Upper lobe of left lung (tissue), 6 donors: ENCODE data around the gene SMAD2. TPM values are rescaled to one million over a fixed set of nuclear protein-coding genes. Genes with fewer than 3 reads are reported as not detected.

Experiments
- ATAC-seq, 2 donors: fragments of 200-7000 bp; cut with Tn5 transposase; one replicate each; pipeline ENCODE4 v1.9.1; 2022; ENCODE audit warnings: mild to moderate bottlenecking in 2 of 2, moderate library complexity in 2 of 2; ENCODE audit not compliant: low FRiP score in 2 of 2
- DNase-seq, 2 donors: peaks; one replicate each; pipeline ENCODE4 v3.0.0-alpha.2; 2019 to 2020
- H3K27ac ChIP-seq, 4 donors: fragments of 200-600 bp; sonication (generic); one replicate each; pipeline ENCODE4 v1.5.1; 2016 to 2019
- H3K27me3 ChIP-seq, 4 donors: fragments of 200-600 bp; sonication (generic); one replicate each; pipeline ENCODE4 v1.5.1; 2017 to 2019
- H3K36me3 ChIP-seq, 4 donors: fragments of 200-600 bp; sonication (generic); one replicate each; pipeline ENCODE4 v1.5.1; 2016 to 2019
- H3K4me1 ChIP-seq, 4 donors: fragments of 200-600 bp; sonication (generic); one replicate each; pipeline ENCODE4 v1.5.1; 2018 to 2019
- H3K4me3 ChIP-seq, 4 donors: fragments of 200-600 bp; sonication (generic); one replicate each; pipeline ENCODE4 v1.5.1; 2017 to 2019; ENCODE audit warnings: mild to moderate bottlenecking in 2 of 4, moderate library complexity in 1 of 4
- H3K9me3 ChIP-seq, 4 donors: fragments of 200-600 bp; sonication (generic); one replicate each; pipeline ENCODE4 v1.5.1; 2018 to 2019
- CTCF ChIP-seq, 6 experiments: fragments of 450-650 bp in 4 of 6; fragments of 200-600 bp in 2 of 6; sonication (generic) in 2 of 6; IDR thresholded peaks; one replicate each; pipeline ENCODE4 v1.5.1; 2016 to 2019; ENCODE audit warnings: antibody characterized with exemption in 6 of 6
- EP300 ChIP-seq, 4 donors: sonication (generic); formaldehyde crosslinking; IDR thresholded peaks; one replicate each; pipeline ENCODE4 v1.5.1; 2017; ENCODE audit warnings: antibody characterized with exemption in 4 of 4, control low read depth in 2 of 4
- POLR2A ChIP-seq, 4 donors: fragments of 450-650 bp; IDR thresholded peaks; one replicate each; pipeline ENCODE4 v1.5.1; 2016 to 2017; ENCODE audit warnings: antibody characterized with exemption in 4 of 4, mild to moderate bottlenecking in 2 of 4
- POLR2AphosphoS5 ChIP-seq, 2 donors: sonication (generic); formaldehyde crosslinking; IDR thresholded peaks; one replicate each; pipeline ENCODE4 v1.5.1; 2017; ENCODE audit warnings: antibody characterized with exemption in 2 of 2
- WGBS, 2 donors: methylation state at CpG; one replicate each; pipeline ENCODE4 v1.1.5; 2017 to 2018; 5-methylcytosine and 5-hydroxymethylcytosine counted together
- total RNA-seq, 6 donors: library from RNA; depleted of rRNA in 4 of 6; stranded (reverse); fragments of >200 nt in 4 of 6; gene quantifications; one replicate each; pipeline versions ENCODE4 v1.1.0 to v1.2.1, GENCODE V29; 2016 to 2021
- donor health status: DM: no; HTN: no; CAD: no; lungs with moderate emphysema.
- donor health status: DM: no; HTN: yes; CAD: no; lungs with severe emphysema.

The SMAD2 gene
- total RNA-seq, 6 donors from 2014 or later: 52.1 to 151 (median 97.8) TPM

GRCh38 chr18:47949202-47949601 is 18.7 kb upstream of the SMAD2 start:
- WGBS, 2 donors: 53 to 76% methylated on average over 2 of the region's 2 CpGs

GRCh38 chr18:47946889-47947288 is 16.4 kb upstream of the SMAD2 start:
- TF ChIP-seq POLR2A (IDR thresholded peaks at IDR 0.05) (no peak), POLR2AphosphoS5 (IDR thresholded peaks at IDR 0.05) (no peak), EP300 (IDR thresholded peaks at IDR 0.05) (no peak), CTCF (IDR thresholded peaks at IDR 0.05) (no peak)
- H3K4me1 ChIP-seq: no peaks in the 10 kb centered on the region
- H3K9me3 ChIP-seq: no peaks in the 10 kb centered on the region
- H3K36me3 ChIP-seq: no peaks in the 10 kb centered on the region
- H3K27me3 ChIP-seq: no peaks in the 10 kb centered on the region
- WGBS, 2 donors: 85 to 92% methylated on average over 4 of the region's 4 CpGs
- ATAC-seq: no peak
- H3K27ac ChIP-seq: no peak overlapping the region
- no peak overlapping the region for H3K4me3 ChIP-seq
- DNase-seq: no peak

More at GRCh38 chr18:47949202-47949601, 18.7 kb upstream of the SMAD2 start:
- H3K4me3 ChIP-seq: no peak overlapping the region
- DNase-seq (no peak), ATAC-seq (no peak)
- H3K4me1 ChIP-seq: no peaks in the 10 kb centered on the region
- H3K27ac ChIP-seq: no peak overlapping the region
- H3K9me3 ChIP-seq: no peaks in the 10 kb centered on the region
- no peaks in the 10 kb centered on the region for H3K36me3 ChIP-seq
- TF ChIP-seq POLR2A (IDR thresholded peaks at IDR 0.05) (no peak), EP300 (IDR thresholded peaks at IDR 0.05) (no peak), CTCF (IDR thresholded peaks at IDR 0.05) (no peak)
- H3K27me3 ChIP-seq: no peaks in the 10 kb centered on the region

- no peaks in the 10 kb centered on the region for H3K9me3 ChIP-seq
- no peak overlapping the region for H3K4me3 ChIP-seq
- H3K27ac ChIP-seq: no peak overlapping the region
- no peaks in the 10 kb centered on the region for H3K36me3 ChIP-seq
- no peaks in the 10 kb centered on the region for H3K27me3 ChIP-seq
- TF ChIP-seq EP300 (IDR thresholded peaks at IDR 0.05): no peak
- no peak for TF ChIP-seq POLR2AphosphoS5 (IDR thresholded peaks at IDR 0.05)
- TF ChIP-seq POLR2A (IDR thresholded peaks at IDR 0.05): no peak
- TF ChIP-seq CTCF (IDR thresholded peaks at IDR 0.05): no peak
- ATAC-seq (no peak), DNase-seq (no peak)
- WGBS, 2 donors: 86% methylated on average over 6 of the region's 6 CpGs
- no peaks in the 10 kb centered on the region for H3K4me1 ChIP-seq
These were observed 14.8 kb upstream of the SMAD2 start for GRCh38 chr18:47944972-47945852.

GRCh38 chr18:47936952-47937351 is 6.5 kb upstream of the SMAD2 start:
- WGBS, 2 donors: 67 to 70% methylated on average over 1 of the region's 1 CpG
- no peaks in the 10 kb centered on the region for H3K36me3 ChIP-seq
- DNase-seq: no peak
- H3K27me3 ChIP-seq: no peaks in the 10 kb centered on the region
- H3K4me1 ChIP-seq: peaks cover 0 to 10% (median 3%) of the 10 kb centered on the region in 4 donors
- ATAC-seq: no peak
- no peak overlapping the region for H3K4me3 ChIP-seq
- no peak for TF ChIP-seq POLR2AphosphoS5 (IDR thresholded peaks at IDR 0.05)
- no peak for TF ChIP-seq POLR2A (IDR thresholded peaks at IDR 0.05)
- no peak for TF ChIP-seq EP300 (IDR thresholded peaks at IDR 0.05)
- no peak for TF ChIP-seq CTCF (IDR thresholded peaks at IDR 0.05)
- H3K27ac ChIP-seq: no peak overlapping the region
- no peaks in the 10 kb centered on the region for H3K9me3 ChIP-seq
